WI38 (cell line): ENCODE measurements around the gene SUSD2.
A peak's percentile ranks its signal among the peaks of the same experiment; 100 is the strongest.

Source experiments
- H3K4me3 ChIP-seq: 2 replicates; pipeline ENCODE4 v1.5.1; 2011; ENCODE audit warnings: low read depth, mild to moderate bottlenecking, control low read depth, low read length
- TF ChIP-seq, protein P1 (sequence below): IDR thresholded peaks from 2 replicates; pipeline ENCODE4 v1.5.1; 2012; ENCODE audit warnings: low read depth, mild to moderate bottlenecking, control low read depth, low read length

The SUSD2 gene

DNA sequence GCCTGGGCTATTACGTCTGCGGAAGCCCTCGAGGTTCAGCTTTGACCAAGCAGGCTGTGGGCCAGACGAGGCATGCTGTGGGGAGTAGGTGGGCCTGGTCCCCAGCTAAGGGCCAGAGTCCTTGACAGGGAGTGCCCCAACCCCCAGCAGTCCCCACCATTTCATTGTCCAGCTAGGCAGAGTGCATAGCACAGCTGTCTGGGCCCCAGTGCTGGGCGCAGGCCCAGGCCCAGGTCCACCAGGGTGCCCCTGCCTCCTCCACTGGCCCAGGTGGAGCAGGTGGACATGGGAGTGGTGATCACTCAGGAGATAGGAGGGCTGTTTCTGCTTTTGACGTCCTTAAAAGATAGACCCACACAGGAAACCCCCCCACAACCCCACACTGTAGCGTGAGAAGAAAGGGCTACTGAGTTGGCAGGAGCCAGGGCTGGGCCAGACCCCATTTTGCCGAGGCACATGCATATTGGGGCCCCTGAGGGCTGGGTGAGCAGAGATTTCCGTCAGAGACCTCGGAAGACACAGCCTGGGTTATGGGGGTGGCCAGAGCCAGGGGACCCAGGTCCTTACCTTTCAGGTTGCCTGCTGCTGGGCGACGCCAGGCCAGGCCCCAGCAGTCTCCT lies 11.7 kb upstream of the SUSD2 start:
- no peak overlapping the region for H3K4me3 ChIP-seq
- TF ChIP-seq, protein P1, sequence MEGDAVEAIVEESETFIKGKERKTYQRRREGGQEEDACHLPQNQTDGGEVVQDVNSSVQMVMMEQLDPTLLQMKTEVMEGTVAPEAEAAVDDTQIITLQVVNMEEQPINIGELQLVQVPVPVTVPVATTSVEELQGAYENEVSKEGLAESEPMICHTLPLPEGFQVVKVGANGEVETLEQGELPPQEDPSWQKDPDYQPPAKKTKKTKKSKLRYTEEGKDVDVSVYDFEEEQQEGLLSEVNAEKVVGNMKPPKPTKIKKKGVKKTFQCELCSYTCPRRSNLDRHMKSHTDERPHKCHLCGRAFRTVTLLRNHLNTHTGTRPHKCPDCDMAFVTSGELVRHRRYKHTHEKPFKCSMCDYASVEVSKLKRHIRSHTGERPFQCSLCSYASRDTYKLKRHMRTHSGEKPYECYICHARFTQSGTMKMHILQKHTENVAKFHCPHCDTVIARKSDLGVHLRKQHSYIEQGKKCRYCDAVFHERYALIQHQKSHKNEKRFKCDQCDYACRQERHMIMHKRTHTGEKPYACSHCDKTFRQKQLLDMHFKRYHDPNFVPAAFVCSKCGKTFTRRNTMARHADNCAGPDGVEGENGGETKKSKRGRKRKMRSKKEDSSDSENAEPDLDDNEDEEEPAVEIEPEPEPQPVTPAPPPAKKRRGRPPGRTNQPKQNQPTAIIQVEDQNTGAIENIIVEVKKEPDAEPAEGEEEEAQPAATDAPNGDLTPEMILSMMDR: no peak

DNA sequence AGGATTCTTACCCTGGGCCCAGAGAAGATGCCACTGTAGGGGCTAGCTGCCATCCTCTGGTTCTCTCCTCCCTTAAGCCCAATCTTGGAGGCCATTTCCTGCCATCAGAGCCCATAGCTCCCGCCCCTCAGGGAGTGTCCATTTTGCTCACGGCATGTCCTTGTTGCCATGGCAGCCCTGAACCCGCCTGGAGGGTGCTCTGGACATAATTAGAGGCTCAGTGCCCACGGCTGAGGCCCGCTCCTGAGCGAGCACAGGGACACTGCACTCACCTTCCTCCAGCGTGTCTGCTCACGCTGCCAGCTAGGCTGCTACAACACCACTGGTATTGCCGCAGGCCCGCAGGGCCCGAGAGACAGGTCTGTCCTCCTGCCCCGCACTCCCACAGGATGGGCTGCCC lies 11.1 kb upstream of the SUSD2 start:
- H3K4me3 ChIP-seq: no peak overlapping the region
- TF ChIP-seq, protein P1: no peak

DNA sequence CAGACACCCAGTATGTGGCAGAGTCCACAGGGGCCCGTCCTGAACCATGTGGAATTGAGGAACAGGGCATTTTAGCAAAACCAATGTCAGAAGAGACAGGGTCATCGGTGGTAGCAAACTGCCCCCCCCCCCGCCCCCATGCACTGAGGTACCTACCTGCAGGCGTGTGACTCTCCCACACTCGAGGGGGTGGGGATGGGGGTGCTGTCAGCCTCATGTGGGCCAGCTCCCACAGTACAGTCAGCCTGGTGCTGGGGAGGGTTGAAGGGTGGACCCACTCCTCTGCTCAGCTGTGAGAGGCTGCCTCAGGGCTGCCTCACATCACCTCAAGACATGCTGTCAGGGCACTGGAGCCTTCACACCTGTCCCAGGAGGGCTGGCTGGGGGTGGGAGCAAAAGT lies 10.7 kb upstream of the SUSD2 start:
- H3K4me3 ChIP-seq: no peak overlapping the region
- TF ChIP-seq, protein P1: no peak

DNA sequence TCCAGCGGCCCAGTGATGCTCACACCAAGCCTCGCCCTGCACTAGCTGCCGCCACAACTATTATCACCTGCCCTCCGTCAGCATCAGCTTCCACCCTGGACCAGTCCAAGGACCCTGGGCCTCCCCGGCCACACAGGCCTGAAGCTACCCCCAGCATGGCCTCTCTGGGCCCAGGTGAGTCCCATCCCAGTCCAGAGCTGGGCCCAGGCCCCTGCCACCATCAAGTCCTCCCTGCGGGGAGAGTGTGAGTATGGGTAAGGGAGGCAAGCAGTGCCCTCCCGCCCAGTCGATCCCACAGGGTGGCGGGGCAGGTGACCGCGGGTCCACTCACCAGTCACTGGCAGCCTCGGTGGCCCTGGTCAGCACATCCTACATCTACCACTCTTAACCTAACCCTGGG lies 9.5 kb upstream of the SUSD2 start:
- no peak overlapping the region for H3K4me3 ChIP-seq

DNA sequence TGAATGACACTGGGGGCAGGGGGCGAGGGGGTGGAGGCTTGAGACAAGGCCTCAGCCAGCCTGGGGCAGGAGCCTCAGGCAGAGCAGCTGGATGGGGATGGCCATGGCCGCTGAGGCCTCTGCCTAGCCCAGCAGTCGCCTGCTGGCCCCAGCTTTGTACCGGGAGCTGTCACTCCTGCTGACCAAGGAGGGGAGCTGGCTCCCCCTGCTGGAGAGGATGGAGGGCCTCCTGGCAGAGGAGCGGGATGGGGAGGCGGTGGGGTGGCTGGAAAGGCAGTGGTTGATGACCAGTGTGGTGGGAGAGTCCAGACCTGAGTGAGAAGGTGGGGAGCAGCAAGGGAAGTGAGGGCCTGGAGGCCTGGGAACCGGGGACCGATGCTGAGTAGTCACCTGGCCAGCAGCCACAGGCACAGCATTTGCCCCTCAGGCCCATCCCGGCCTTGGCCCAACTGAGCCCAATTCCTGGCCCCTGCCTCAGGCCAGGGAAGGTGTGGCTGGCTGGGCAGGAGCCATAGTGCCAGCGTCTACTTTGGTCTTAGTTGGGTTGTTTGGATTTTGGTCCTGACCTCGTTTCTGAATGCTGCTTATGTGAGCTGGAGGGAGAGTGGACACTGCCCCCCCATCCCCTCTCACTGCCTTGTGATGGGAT lies 6.0 kb upstream of the SUSD2 start:
- TF ChIP-seq, protein P1: peak; percentile 84

More for the DNA sequence above, 9.5 kb upstream of the SUSD2 start:
- TF ChIP-seq, protein P1: no peak

DNA sequence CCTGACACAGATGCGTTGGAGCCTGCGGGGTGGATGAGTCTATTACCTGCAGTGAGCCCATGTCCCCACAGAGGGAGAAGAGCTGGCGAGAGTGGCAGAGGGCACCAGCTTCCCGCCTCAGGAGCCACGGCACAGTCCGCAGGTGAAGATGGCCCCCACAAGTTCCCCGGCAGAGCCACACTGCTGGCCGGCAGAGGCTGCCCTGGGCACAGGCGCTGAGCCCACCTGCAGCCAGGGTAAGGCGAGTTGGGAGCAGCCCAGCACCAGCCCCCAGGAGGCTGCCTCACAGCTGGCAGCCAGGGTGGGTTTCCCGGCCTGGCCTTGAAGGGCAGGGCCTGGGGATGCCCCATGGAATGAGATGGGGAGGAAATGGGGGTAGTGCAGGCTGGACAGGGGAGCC lies 5.2 kb upstream of the SUSD2 start:
- H3K4me3 ChIP-seq: no peak overlapping the region
- TF ChIP-seq, protein P1: no peak

More for the DNA sequence above, 6.0 kb upstream of the SUSD2 start:
- no peak overlapping the region for H3K4me3 ChIP-seq

DNA sequence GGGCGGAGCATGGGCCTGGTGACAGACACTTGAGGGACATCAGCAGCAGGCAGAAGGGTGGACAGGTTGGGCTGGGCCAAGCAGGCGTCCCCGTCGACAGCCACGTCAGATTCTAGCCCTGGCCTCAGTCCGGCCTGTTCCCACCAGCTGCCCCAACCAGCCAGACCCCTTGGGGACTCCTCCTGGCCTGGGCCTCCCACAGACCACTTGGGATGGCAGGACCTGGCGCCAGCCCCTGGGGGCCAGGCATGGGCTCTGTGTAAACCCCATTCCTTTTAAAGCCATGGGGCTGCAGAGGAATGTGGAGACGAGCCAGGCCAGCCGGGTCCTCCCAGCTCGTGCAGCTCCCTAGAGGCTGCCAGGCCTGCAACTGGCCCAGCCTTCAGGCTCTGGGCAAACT lies 4.7 kb upstream of the SUSD2 start:
- TF ChIP-seq, protein P1: no peak
- no peak overlapping the region for H3K4me3 ChIP-seq
